Skeletal muscle satellite cell (primary cell): Measurements from ENCODE around the gene FOXC1.

Experiments
- H3K27me3 ChIP-seq: 2 replicates; pipeline ENCODE4 v1.7.0; 2013; ENCODE audit warnings: low read length; ENCODE audit not compliant: control insufficient read depth, insufficient read depth
- H3K36me3 ChIP-seq: 2 replicates; pipeline ENCODE4 v1.7.0; 2013; ENCODE audit warnings: mild to moderate bottlenecking, control low read depth, low read length; ENCODE audit not compliant: insufficient read depth
- H3K4me1 ChIP-seq: 2 replicates; pipeline ENCODE4 v1.7.0; 2013; ENCODE audit warnings: low read length; ENCODE audit not compliant: control insufficient read depth, insufficient read depth
- H3K4me2 ChIP-seq: 2 replicates; pipeline ENCODE4 v1.7.0; 2013; ENCODE audit warnings: mild to moderate bottlenecking, low read length
- H3K4me3 ChIP-seq: 2 replicates; pipeline ENCODE4 v1.7.0; 2013; ENCODE audit warnings: low read length
- H3K9ac ChIP-seq: 2 replicates; pipeline ENCODE4 v1.7.0; 2013; ENCODE audit warnings: mild to moderate bottlenecking, low read depth, low read length, moderate library complexity
- H3K9me3 ChIP-seq: replicated peaks from 2 replicates; pipeline ENCODE4 v1.7.0; 2013; ENCODE audit warnings: mild to moderate bottlenecking, control low read depth, low read length

The FOXC1 gene

GRCh38 chr6:1610497-1611321 is 994 bp downstream of the FOXC1 start:
- H3K4me2 ChIP-seq = peak overlapping the region; percentile 99
- H3K4me1 ChIP-seq = peaks cover 28% of the 10 kb centered on the region
- peak overlapping the region; percentile 80 for H3K9ac ChIP-seq
- no peaks in the 10 kb centered on the region for H3K36me3 ChIP-seq
- peak overlapping the region; percentile 85 for H3K4me3 ChIP-seq
- no peaks in the 10 kb centered on the region for H3K9me3 ChIP-seq
- peaks cover 36% of the 10 kb centered on the region for H3K27me3 ChIP-seq

- Histone ChIP-seq H3K27me3 (peaks cover 31% of the 10 kb centered on the region), H3K4me2 (peak overlapping the region; percentile 99), H3K36me3 (no peaks in the 10 kb centered on the region), H3K4me1 (peaks cover 28% of the 10 kb centered on the region), H3K9ac (peak overlapping the region; percentile 80), H3K9me3 (no peaks in the 10 kb centered on the region), H3K4me3 (peak overlapping the region; percentile 85)
Observed at GRCh38 chr6:1611322-1611571, 1.5 kb downstream of the FOXC1 start.

- peak overlapping the region; percentile 99 for H3K4me2 ChIP-seq
- H3K4me1 ChIP-seq = peaks cover 28% of the 10 kb centered on the region
- no peaks in the 10 kb centered on the region for H3K9me3 ChIP-seq
- peaks cover 26% of the 10 kb centered on the region for H3K27me3 ChIP-seq
- H3K36me3 ChIP-seq = no peaks in the 10 kb centered on the region
- H3K4me3 ChIP-seq = peak overlapping the region; percentile 85
- H3K9ac ChIP-seq = peak overlapping the region; percentile 80
Observed at GRCh38 chr6:1611572-1612298, 2.0 kb downstream of the FOXC1 start.

GRCh38 chr6:1612299-1612973 is 2.7 kb downstream of the FOXC1 start:
- Histone ChIP-seq H3K4me1 (peaks cover 28% of the 10 kb centered on the region), H3K4me3 (peak overlapping the region; percentile 85), H3K9me3 (no peaks in the 10 kb centered on the region), H3K36me3 (no peaks in the 10 kb centered on the region), H3K27me3 (peaks cover 19% of the 10 kb centered on the region), H3K9ac (peak overlapping the region; percentile 80), H3K4me2 (peak overlapping the region; percentile 99)

GRCh38 chr6:1612974-1613306 is 3.2 kb downstream of the FOXC1 start:
- H3K4me2 ChIP-seq = peak overlapping the region; percentile 99
- peaks cover 14% of the 10 kb centered on the region for H3K27me3 ChIP-seq
- peak overlapping the region; percentile 80 for H3K9ac ChIP-seq
- H3K4me1 ChIP-seq = peaks cover 28% of the 10 kb centered on the region
- H3K9me3 ChIP-seq = no peaks in the 10 kb centered on the region
- H3K4me3 ChIP-seq = peak overlapping the region; percentile 85
- no peaks in the 10 kb centered on the region for H3K36me3 ChIP-seq

GRCh38 chr6:1613346-1613687 is 3.6 kb downstream of the FOXC1 start:
- H3K9ac ChIP-seq = peak overlapping the region; percentile 80
- peak overlapping the region; percentile 85 for H3K4me3 ChIP-seq
- peaks cover 10% of the 10 kb centered on the region for H3K27me3 ChIP-seq

GRCh38 chr6:1613688-1614447 is 4.2 kb downstream of the FOXC1 start:
- Histone ChIP-seq H3K4me2 (peak overlapping the region; percentile 99), H3K27me3 (peaks cover 4% of the 10 kb centered on the region), H3K4me1 (peaks cover 19% of the 10 kb centered on the region), H3K4me3 (peak overlapping the region; percentile 85), H3K36me3 (no peaks in the 10 kb centered on the region), H3K9me3 (no peaks in the 10 kb centered on the region), H3K9ac (peak overlapping the region; percentile 80)

More at GRCh38 chr6:1613346-1613687, 3.6 kb downstream of the FOXC1 start:
- H3K9me3 ChIP-seq = no peaks in the 10 kb centered on the region
- H3K4me2 ChIP-seq = peak overlapping the region; percentile 99
- peaks cover 24% of the 10 kb centered on the region for H3K4me1 ChIP-seq
- H3K36me3 ChIP-seq = no peaks in the 10 kb centered on the region

- H3K27me3 ChIP-seq = peaks cover under 1% of the 10 kb centered on the region
- peak overlapping the region; percentile 99 for H3K4me2 ChIP-seq
- peak overlapping the region; percentile 80 for H3K9ac ChIP-seq
- H3K4me3 ChIP-seq = peak overlapping the region; percentile 85
- no peaks in the 10 kb centered on the region for H3K9me3 ChIP-seq
- no peaks in the 10 kb centered on the region for H3K36me3 ChIP-seq
- peaks cover 15% of the 10 kb centered on the region for H3K4me1 ChIP-seq
Observed at GRCh38 chr6:1614448-1615150, 4.9 kb downstream of the FOXC1 start.

GRCh38 chr6:1615151-1615852 is 5.6 kb downstream of the FOXC1 start:
- H3K4me3 ChIP-seq = no peak overlapping the region
- no peaks in the 10 kb centered on the region for H3K9me3 ChIP-seq
- H3K4me1 ChIP-seq = peaks cover 20% of the 10 kb centered on the region
- no peak overlapping the region for H3K4me2 ChIP-seq
- H3K9ac ChIP-seq = no peak overlapping the region
- H3K36me3 ChIP-seq = no peaks in the 10 kb centered on the region
- H3K27me3 ChIP-seq = peaks cover 7% of the 10 kb centered on the region

- Histone ChIP-seq H3K9ac (no peak overlapping the region), H3K9me3 (no peaks in the 10 kb centered on the region), H3K4me1 (peaks cover 20% of the 10 kb centered on the region), H3K4me3 (no peak overlapping the region), H3K36me3 (no peaks in the 10 kb centered on the region), H3K27me3 (peaks cover 7% of the 10 kb centered on the region), H3K4me2 (no peak overlapping the region)
Observed at GRCh38 chr6:1615853-1616420, 6.2 kb downstream of the FOXC1 start.
